Activated CD8-positive, alpha-beta memory T cell treated with anti-CD3 and anti-CD28 coated beads for 1 hour (primary cell): ENCODE measurements around the gene FRMD3.
"Not testable (repeated sequence)": the region's sequence is repeated elsewhere in the genome, so short reads cannot be mapped to it uniquely, and the experiment has no call there.

Source experiments
- DNase-seq, 2 donors: peaks; one replicate each; pipeline ENCODE4 v3.0.0-alpha.2; 2020; ENCODE audit warnings: low read depth in 1 of 2; ENCODE audit errors: extremely low read depth in 1 of 2

Gene FRMD3

GRCh38 chr9:83401328-83401900 lies 136.8 kb downstream of the FRMD3 start:
- no peak for DNase-seq

DNA sequence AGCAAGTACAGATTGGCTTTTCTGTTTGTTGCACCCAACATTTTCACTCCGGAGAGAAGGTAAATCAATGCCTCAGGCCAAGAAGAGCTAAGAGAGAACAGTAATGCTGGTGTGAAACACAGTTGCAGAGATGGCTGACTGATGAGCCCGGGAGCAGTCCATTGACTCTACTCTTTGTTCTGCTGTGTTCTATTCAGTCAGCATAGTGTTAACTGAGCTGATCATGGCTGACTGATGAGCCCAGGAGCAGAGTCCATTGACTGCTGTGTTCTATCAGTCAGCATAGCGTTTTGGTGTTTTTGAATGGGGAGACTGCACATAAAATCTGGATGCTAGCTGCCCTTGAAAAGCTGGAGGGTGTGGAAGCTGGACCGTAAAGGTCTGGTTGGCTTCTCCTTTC lies 141.4 kb downstream of the FRMD3 start:
- no peak for DNase-seq

- DNase-seq: no peak
Measured at GRCh38 chr9:83396342-83396741, 141.9 kb downstream of the FRMD3 start.

- no peak for DNase-seq
Measured at GRCh38 chr9:83392228-83392627, 146.0 kb downstream of the FRMD3 start.

DNA sequence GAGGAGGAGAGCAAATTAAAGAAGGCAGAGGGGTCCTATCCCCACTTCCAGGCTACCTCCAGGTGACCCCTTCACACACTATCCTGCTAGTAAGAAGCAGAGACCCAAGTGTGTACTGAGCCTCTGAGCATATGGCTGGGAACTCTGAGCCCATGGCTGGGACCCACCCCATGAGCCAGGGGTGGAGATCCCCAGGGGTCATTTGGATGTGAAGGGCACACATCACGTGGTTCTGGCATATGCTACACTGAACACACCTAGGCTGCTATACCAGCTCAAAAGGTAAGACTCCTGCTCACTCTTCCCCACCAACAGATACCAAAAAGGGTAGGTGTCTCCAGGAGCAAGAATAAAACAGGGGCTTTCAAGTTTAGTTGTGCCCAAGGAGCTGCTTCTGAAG lies 149.9 kb downstream of the FRMD3 start:
- DNase-seq: no peak

- DNase-seq: no peak
Measured at GRCh38 chr9:83387401-83388185, 150.6 kb downstream of the FRMD3 start.

DNA sequence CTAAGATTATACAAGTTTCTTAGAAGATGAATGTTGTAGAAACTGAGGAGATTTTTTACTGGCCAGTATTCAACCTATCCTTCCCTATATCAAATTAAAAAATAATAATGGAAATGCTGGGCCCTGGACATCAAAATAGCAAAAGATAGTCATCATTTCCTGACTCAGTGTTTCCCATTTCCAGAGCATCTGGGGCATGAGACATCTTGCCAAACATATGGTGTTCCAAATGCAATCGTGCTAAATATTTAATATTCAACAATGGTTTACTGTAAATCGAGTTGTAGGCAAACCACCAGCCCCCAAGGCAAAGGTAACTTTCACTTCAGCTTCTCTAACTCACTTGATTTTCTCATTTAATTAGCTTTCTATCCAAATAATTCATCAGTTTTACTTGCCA lies 152.9 kb downstream of the FRMD3 start:
- DNase-seq: no peak

GRCh38 chr9:83384214-83384613 lies 154.0 kb downstream of the FRMD3 start:
- DNase-seq: no peak

- DNase-seq: no peak
Measured at GRCh38 chr9:83383034-83383433, 155.2 kb downstream of the FRMD3 start.

DNA sequence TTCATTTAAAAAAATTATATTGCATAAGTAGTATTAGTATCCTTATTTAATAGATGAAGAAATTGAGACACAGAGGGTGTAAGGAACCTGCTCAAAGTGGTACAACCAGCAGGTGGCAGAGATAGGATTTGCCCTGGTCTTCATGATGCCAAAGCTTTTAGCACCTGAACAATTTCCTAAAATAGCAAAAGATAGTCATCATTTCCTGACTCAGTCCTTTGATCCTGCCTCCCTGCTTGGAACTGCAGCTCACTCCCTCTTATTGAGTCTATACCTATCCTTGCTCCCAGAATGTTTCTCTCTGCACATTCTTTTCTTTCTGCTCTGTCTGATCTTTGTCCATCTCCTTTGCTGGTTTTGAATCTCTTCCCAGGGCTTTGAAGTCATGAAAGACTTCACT lies 155.8 kb downstream of the FRMD3 start:
- DNase-seq: no peak

GRCh38 chr9:83379045-83379444 lies 159.2 kb downstream of the FRMD3 start:
- no peak for DNase-seq

DNA sequence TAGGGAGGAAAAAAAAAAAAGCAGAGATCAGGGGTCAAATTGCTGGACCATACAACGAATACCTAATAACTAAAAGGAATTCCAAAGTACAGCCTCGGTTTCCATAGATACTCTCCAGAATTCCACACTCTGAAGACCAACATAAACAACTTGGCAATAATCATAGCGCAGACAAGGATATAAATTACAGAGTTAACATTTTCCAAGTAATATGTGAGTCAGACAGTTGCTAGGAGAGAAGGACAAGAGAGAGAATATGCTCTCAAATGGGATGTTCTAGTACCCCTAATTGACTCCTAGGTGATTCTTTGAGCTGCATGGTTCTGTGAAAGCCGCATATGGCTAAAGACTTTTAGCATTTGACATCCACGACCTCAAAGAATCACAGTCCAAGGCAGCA lies 165.2 kb downstream of the FRMD3 start:
- DNase-seq: no peak

- no peak for DNase-seq
Measured at GRCh38 chr9:83367326-83367725, 170.9 kb downstream of the FRMD3 start.

GRCh38 chr9:83362341-83362995 lies 175.7 kb downstream of the FRMD3 start:
- DNase-seq: no peak

- no peak for DNase-seq
Measured at GRCh38 chr9:83359039-83359438, 179.2 kb downstream of the FRMD3 start.

- DNase-seq: not testable (repeated sequence)
Measured at GRCh38 chr9:83358493-83358892, 179.7 kb downstream of the FRMD3 start.

- DNase-seq: no peak
Measured at GRCh38 chr9:83355729-83356151, 182.5 kb downstream of the FRMD3 start.

DNA sequence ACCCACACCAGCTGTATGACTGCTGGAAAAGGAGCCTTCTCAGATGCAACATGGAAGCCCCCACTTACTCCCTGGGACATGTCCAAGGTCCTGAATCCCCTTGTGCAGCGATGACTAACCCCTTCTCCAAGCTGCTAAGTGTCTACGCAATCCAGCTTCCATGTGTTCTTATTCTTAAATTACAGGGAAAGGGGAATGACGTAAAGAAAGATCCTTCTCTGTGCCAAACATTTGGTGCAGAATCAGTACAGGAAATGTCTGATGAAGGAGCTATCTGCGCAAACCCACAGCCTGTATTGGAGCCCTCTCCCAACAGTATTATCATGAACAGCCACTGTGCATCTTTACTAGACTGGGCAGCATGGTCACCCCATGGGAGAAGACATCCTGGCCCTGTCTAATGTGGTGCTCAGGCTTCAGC lies 183.2 kb downstream of the FRMD3 start:
- DNase-seq: no peak

- no peak for DNase-seq
Measured at GRCh38 chr9:83349031-83349430, 189.2 kb downstream of the FRMD3 start.

DNA sequence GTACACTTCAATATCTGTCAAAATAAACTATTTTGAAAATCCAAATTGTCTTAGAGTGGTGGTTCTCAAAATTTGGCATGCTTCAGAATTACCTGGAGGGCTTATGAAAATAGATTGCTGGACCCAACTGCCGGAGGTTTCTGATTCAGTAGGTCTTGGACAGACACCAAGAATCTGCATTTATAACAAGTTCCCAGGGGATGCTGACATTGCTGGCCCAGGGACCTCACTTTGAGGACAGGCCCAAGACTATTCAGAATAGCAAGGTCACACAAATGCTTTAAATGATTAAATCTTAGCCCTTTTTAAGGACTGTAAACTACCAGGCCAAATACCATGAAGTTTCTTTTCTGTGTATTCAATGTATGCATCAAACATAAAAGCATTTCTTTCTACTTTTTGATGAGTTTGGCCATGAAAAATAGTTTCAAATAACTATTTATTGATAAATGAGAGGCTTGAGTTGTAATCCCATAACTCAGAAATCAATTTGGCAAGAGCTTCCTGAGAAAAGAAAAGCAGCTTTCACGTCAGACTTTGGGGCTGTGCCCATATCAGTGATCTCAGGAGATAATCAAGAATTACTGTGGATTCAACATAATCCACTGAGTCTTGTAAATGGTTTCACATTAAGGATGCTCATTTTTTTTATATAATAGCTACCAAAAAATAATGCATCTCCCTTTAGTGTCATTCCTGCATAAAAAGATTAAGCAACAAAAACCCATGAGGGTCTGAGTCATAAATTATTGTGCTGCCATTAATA lies 191.4 kb downstream of the FRMD3 start:
- no peak for DNase-seq

GRCh38 chr9:83343366-83343999 lies 194.7 kb downstream of the FRMD3 start:
- no peak for DNase-seq
